Stimulated activated CD4-positive, alpha-beta T cell treated with anti-CD3 and anti-CD28 coated beads, Interleukin-12 subunit alpha, Interleukin-12 subunit beta, amount 100 ng/mL, for 24 hours (primary cell): Measurements from ENCODE around the gene TGFBR3.

Experiments
- DNase-seq, 2 experiments: peaks; one replicate each; pipeline ENCODE4 v3.0.0-alpha.2; 2020; ENCODE audit warnings: low read depth in 2 of 2

Gene TGFBR3

DNA sequence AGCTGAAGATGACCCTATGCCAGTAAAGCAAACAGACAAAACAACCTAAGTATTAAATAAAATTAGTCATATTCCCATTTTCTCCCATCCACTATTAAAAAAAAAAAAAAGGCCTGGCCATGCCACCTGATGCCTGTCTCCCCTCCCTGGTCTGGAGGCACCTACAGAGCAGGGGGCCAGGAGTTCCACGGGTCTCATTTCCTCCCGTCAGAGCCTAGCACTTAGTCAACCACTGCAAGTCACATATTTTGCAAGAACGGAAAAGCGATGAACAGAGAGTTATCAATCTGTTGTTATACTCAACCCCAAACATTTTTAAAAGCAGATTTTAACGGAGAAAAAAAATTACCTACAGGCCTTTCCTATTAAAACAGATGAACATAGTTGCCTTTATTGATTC is 59.3 kb downstream of the TGFBR3 start:
- DNase-seq, result no peak

DNA sequence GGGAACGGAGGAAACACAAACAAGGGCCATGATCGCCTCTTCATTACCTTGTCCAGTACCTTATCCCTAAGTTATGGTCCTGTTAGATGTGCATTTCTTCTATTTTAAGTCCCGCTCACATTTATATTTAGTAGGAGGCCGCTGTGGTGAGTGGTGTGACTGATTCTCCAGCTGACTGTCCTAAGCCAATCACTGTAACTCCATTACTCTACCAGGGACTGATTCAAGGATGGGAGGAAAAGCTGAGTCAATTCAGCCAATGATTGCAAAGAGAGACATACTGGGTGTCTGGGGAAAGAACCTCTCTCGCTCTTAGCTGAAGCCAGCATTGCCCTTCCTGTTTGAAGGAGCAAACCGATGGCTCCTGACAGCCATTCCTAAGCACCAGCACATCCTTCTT is 59.7 kb downstream of the TGFBR3 start:
- DNase-seq, result no peak

DNA sequence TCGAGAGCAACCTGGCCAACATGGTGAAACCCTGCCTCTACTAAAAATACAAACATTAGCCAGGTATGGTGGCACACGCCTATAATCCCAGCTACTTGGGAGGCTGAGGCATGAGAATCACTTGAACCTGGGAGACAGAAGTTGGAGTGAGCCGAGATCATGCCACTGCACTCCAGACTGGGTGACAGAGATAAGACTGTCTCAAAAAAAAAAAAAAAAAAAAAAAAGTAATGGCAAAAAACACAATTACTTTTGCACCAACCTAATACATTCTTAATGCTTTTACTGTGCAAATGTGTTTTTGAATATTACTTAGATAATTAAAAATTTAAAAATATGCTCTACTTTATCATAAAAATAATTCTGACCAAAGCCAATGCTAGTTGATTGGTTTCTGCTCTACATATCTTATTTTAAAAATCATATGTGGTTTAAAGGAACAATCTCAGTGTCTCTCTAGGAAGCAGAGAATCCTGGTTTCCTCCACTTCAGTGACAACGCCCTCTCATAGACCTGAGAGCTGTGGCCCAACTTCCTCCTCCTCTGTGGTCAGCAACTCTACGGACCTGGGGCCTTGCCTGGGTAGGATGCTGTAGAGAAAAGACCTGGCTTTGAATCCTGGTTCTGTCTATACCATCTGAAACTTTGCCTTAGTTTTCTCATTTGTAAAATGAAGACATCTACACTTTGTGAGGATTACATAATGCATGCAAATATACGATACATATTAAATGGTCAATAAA is 64.7 kb downstream of the TGFBR3 start:
- no peak for DNase-seq

DNA sequence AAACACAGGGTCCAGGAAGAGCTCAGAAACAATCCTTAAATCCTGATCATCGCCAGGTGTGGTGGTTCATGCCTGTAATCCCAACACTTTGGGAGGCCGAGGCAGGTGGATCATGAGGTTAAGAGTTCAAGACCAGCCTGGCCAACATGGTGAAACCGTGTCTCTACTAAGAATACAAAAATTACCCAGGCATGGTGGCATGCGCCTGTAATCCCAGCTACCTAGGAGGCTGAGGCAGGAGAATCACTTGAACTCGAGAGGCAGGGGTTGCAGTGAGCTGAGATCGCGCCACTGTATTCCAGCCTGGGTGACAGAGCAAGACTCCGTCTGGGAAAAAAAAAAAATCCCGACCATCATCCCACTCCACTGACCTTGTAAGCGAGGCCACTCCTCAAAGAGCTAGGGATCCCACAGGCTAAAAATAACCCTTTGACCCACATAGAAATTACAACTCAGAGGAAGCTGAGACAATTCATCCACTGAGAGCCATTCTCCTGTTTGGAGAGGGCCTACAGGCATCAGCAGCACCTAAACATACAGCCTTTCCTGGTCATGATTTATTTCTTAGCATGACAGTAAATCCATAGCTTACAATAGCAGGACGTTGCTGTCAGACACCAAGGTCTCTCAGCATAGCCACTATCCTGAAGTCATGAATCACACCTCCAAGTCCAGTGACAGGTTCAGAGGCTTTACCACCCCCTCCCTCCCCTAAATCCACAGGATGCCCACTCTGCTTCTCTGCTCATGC is 66.7 kb downstream of the TGFBR3 start:
- DNase-seq, result no peak

DNA sequence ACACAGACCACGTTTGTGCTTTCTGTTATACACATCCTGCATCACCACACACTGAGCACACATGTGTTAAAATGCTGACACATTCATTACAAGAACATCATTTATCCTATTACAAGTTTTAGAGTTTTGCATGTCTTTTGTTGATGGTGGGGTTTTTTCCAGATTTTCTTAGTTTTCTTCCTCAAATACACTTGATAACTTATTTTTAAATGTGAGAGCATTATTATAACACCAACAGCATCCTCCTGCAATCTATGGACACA is 67.3 kb downstream of the TGFBR3 start:
- DNase-seq, result no peak

DNA sequence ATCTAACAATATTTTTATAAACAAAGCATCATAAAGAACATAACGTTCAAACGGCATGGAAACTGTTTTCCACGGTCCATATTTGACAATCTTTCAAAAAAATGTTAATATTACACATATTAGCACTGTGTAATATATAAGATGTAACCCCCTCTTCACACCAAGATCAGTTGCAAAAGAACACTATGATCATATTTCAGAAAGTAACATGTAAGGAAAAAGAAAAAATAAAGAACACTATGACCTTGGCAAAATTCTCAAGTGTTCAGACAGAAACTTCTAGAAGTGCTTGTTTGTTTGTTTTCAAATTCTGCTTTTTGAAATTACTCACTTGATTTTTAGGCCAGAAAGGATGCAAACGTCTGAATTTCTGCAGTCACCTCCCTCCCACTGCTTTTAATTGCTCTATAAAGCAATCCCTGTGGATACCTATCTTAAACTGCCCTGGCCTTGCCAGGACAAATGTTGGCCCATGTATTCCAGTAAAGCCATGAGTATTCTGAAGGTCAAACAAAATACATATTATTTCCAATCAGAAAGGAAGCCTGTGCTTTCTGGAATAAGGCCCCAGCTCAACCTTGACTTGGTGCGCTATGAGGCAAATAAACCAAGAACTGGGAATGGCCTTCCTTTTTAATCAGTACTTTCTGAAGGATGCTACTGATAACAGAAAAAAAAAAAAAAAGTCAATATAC is 68.6 kb downstream of the TGFBR3 start:
- DNase-seq, result no peak

DNA sequence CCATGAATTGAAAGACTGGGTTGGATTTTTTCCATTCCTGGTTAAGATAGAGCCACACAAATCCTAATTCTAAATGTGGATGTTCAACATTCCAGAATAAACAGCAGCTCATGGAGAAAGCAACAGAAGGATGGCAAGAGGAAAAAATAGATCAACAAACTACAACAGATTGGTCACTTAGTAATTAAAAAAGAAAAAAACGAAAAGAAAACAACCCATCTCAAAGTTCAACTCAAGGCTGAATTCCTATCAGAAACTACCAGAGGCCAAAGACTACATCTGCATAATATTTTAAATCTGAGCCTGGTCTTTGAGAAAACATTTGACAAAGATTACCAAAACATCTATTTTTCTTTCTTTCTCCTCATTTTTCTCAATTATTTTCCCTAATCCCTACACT is 69.9 kb downstream of the TGFBR3 start:
- DNase-seq, result no peak

DNA sequence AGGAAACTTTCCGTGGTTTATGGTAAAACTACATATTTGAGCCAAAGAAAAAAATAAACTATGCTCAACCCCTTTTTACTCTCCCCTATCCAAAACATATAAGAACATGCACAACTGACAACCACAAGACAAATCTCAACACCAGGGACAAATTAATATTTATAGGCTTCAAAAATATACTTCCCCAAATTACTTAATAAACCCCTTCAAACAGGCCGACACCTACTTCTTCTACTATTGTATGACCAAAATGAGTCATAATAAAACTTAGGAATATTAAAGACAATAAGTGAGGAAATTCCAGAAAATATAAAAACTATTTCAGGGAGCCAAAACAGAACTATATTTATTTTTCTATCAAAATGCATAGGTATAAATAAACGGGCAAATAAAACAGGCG is 71.5 kb downstream of the TGFBR3 start:
- no peak for DNase-seq

DNA sequence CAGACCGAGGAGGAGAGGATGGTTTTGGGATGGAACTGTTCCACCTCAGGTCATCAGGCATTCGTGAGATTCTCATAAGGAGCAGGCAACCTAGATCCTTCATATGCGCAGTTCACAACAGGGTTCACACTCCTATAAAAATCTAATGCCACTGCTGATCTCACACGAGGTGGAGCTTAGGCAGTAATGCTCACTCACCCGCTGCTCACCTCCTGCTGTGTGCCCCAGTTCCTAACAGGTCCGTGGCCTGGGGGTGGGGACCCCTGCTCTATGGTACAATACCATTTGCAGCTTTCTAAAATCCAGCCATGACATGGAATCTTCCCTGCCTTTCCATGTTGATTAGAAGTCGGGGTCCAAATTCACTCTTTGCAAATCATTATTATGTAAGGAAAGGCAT is 72.1 kb downstream of the TGFBR3 start:
- no peak for DNase-seq

DNA sequence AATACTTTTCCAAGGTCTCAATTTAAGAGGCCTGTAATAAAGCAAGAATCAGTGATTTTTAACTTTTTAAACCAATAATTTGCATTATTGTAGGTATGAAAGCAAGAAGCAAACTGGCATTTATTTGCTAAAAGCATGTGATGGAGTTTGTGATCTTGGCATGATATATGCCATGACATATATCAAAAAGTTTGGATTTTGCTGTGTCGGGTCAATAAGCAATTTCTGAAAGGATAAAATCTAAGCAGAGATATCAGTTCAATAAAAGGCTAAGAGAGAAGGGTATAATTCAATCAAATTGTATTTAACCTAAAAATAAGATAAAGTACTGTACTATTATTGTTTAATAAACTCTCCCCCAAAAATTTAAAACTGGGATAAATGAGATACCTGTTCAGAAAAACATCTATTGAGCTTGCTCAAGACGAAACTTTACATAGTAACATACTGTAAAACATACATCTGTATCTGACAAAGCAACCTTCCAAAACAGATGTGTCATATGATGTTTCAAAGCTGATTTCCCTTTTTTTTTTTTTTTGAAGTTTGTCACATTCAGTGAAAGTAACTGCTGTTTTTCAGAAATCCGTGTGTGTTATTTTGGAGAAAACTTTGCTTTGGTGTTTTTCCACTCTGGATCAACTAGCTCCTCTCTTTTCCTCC is 74.5 kb downstream of the TGFBR3 start:
- DNase-seq, result no peak

DNA sequence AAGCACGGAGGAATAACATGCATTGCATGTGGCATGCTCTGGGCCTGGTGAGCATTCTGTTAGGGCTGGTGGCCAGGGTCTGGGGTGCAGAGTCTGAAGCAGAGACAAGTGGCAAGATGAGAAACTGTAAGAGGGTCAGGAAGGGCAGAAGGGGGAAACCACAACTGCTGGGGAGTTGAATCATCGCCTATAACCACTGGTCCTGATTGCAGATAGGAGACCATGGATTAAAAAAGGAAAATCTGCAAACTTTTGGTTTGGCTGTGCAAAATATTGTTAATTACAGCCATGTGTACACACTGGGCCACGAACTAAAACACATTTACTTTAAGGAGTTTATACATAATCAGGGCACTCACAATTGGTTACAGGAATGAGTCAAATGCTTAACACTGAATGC is 76.6 kb downstream of the TGFBR3 start:
- DNase-seq, result no peak

DNA sequence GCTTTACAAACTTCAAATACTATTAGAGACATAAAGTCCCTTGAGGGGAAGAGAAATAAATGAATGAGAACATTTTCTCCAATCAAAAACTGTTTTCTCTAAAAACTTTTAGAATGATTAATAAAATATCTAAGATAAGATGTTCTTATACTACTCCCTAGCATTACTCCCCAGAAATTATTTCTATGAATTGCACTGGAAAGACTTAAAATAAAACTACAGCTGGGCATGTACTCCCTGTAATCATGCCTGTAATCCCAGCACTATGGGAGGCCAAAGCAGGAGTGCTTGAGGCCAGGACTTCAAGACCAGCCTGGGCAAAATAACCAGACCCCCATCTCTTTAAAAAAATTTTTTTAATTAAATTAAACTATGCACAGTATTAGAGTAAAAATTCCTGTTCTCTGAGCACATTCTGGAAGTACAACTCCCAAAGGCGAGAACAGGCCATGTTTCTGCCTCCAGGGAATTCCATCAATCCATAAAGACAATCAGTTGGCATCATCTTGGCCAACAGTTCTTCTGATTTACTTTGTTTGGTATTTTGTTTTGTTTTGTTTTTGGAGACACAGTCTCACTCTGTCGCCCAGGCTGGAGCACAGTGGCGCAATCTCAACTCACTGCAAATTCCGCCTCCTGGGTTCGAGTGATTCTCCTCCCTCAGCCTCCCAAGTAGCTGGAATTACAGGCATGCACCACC is 77.9 kb downstream of the TGFBR3 start:
- no peak for DNase-seq

DNA sequence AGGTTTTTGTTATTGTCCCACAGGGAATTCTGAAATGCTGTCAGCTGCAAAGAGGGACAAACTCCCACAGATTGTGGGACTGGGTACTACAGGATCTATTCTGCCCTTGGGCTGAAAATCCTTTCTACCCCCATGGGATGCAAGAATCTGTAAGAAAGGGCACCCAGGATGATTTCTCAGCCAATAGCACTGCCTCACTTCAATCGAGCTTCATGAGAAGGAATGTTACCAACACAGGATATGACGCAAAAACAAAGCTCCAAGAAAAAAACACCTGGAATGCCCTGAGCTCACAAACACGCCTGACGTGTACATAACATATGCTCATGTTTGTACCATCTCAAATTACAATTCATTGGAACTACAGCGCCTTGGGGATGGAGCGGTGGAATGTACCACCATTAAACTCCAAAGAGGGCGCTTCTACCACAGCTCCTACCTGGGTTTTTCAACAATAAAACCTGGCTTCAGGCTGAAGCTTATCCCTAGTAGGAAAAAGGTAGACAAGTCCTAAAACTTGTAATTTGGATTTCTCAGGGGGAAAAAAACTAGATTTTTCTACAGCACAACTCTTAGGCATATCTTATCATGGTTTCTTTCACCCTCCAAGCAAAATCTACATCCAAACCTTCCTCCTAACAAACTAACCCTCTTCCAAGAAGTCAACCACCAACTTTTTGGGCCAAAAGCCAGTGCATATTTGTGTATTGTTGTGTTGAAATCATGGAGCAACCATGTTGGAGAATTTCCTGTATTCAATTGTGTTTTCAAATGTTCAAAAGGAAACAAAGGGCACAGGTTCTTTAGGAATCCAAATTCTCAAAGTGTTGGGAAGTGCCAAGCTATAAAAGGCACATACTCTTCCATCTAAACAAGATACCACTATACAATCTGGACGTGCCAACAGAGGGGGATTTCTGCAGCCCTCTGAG is 78.9 kb downstream of the TGFBR3 start:
- DNase-seq, result no peak

DNA sequence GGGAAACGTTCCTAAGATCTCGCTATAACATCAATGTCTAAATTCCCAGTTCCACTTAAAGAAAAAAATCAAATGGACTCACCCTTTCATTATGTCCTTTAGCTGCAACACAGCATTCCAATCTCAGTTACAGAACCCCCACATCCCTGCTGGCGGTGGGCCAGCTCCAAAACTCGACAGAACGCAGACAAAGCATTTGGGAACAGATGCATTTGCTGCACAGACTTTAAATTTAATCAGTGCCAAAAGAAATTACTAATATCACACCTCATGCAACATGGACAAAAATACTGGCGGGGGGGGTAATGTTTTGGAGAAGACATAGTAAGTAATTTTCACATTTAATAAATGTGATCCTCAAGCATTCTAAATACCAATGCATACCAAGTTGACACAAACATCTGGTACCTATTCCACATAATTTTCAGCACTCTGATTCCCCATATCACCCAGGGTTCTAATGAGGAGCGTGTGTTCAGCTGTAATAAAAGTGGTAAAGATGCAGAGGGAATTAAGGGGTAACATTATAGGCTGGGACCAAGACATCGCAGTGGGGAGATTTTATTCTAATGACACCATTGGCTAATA is 79.7 kb downstream of the TGFBR3 start:
- no peak for DNase-seq

DNA sequence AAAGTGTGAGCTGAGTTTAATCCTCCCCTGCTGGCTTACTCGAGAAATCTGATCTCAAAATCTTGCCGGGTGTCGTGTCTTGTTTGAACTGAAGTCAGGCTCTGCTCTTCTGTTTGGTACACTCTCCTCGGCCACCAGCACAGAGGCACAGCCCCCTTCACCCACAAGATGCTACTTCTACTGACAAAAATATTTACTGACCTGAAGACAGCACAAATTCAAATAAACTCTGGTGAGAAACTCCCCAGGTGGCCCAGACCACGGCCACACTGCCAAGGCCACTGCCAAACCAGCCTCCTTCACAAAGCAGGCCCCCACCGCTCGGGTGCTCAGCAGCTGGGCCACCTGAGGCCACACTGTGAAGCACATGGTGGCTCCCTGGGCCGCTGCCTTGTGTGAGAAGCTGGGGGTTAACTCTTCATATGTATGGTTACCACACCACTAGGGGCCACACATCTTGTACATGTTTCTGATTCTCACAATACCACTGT is 80.6 kb downstream of the TGFBR3 start:
- no peak for DNase-seq

DNA sequence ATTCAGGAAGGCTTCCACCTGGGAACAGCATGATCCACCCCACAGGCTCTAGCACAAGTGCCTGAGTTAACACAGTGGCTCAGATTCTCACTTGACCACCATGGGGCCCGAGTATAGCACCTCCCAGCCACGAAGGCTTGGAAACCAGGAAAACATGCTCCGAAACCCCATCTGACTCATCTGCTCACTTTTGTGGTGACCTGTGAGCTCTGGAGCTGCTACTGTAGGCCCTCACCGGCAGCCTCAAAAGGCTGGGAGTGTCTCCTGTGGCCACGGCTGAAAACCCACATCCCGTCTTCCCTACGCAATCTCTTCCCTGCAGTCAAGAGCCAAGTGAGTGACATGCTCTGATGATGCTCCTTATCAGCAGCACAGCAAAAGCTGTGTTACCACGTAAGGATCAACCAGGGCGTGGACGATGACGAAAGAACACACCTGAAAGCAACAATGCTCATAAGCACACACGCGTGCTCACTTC is 81.4 kb downstream of the TGFBR3 start:
- peak; percentile 59 to 71 for DNase-seq

DNA sequence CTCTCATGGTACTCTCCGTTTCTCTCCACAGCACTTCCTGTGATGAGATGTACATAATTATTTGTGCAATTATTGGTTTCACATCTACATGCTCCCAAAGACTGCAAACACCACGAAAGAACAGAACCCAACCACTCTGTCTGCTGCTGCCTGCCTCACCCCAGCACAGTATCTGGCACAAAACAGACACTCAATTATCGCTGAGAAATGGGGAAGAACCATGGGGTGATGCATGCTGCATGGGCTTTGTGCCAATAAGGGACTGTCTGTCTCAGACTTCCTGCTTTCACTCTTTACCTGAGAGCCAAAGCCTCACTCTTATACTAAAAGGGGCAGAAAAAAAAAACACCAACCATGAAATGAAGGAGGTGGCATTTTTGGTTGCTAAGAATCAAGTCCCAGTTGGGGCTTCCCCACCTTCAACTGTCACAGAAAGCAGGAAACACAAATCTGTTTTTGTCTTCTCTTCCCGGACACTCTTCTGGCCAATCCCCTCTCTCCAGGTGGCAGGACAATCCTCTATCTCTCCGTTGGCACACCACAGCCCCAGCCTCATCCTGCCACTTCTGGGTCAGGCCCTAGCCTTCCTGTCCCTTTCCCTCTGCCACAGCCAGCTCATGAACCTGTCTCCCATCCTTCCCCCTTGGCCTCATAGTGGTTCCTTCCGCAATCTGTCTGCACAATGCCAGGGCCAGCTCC is 82.0 kb downstream of the TGFBR3 start:
- DNase-seq, result peak; percentile 47 to 57

DNA sequence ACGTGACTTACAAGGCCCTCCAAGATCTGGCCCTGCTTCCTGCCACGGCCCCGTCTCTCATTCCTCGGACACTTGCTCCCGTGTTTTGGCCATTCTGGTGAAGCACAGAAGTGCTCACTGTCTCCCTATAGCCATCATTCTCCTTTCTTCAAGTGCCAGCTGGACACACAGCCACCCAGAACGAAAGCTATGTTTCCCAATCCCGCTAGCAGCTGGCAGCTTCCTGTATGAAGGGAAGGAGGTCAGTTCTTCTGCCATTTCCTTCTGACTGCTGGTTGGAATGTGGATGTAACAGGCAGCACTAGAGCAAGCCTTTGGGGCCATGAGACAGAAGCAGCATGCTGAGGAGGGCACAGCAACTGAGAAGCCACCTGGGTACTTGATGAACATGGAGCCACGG is 82.8 kb downstream of the TGFBR3 start:
- DNase-seq, result no peak

DNA sequence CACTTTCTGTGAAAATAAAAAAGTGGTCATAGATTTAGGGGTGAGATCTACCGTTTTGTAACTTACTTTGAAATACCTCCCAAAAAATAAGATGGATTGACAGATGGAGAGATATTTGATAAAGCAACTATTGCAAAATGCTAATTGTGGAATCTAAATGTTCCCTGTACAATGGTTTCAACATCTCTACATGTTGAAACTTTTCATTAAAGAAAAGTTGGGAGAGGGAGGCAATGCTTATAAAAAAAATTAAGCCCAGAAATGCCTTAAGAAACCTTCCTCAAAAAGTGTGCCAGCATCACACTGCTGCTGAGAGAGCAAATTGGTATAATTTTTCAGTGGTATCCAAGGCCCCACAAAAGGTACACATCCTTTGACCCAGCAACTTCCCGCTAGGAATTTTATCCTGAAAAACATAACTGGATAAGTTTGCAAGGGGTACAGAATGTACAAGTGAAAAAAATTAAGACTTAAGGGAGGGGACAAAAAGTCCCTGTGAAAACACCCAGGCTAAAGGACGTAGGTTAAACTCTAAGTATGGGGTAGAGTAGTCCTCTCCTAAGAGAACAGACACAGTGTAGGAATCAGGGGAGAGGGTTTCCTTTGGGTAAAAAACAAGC is 84.3 kb downstream of the TGFBR3 start:
- no peak for DNase-seq
